OCI-LY7 (cell line): Measurements from ENCODE around the gene MAZ. TPM values are rescaled to one million over a fixed set of nuclear protein-coding genes. Genes with fewer than 3 reads are reported as not detected.
"Not testable (repeated sequence)": the region's sequence is repeated elsewhere in the genome, so short reads cannot be mapped to it uniquely, and the experiment has no call there.

Source experiments
- BruUV-seq: library from RNA; stranded (reverse); fragments of 400-500 nt; replicated peaks from 2 replicates; lab custom pipeline; 2021; lab: Mats Ljungman, UMichigan
- CTCF ChIA-PET: fragments of 300-600 bp; sonication (Branson Sonifier 250); formaldehyde crosslinking; loops from one replicate; lab custom pipeline; 2022; ENCODE audit warnings: antibody characterized with exemption; ENCODE audit not compliant: unreplicated experiment; lab: Charles Lee
- POLR2A ChIA-PET: fragments of 300-600 bp; sonication (Branson Sonifier 250); formaldehyde crosslinking; loops from one replicate; lab custom pipeline; 2022; ENCODE audit warnings: antibody characterized with exemption; lab: Charles Lee
- DNase-seq: peaks from one replicate; pipeline ENCODE4 v3.0.0-alpha.2; 2015; ENCODE audit warnings: low spot score
- H2AFZ ChIP-seq: fragments of 200-600 bp; sonication (generic), shearing (Covaris generic); 2 replicates; pipeline ENCODE4 v1.6.1; 2014; ENCODE audit warnings: mild to moderate bottlenecking, antibody characterized with exemption, low read length, moderate library complexity
- H3K27ac ChIP-seq: fragments of 200-600 bp; sonication (generic); 2 replicates; pipeline ENCODE4 v1.5.1; 2014; ENCODE audit warnings: mixed run types, low read depth, mild to moderate bottlenecking, moderate library complexity, low read length, inconsistent platforms; ENCODE audit not compliant: poor library complexity, severe bottlenecking
- H3K36me3 ChIP-seq: fragments of 200-600 bp; sonication (generic); 2 replicates; pipeline ENCODE4 v1.6.1; 2014; ENCODE audit warnings: mild to moderate bottlenecking, antibody characterized with exemption, low read length, moderate library complexity, mixed read lengths; ENCODE audit not compliant: insufficient read depth
- H3K4me1 ChIP-seq: fragments of 200-600 bp; sonication (generic); 2 replicates; pipeline ENCODE4 v1.5.1; 2014; ENCODE audit warnings: mild to moderate bottlenecking, low read length; ENCODE audit not compliant: insufficient read depth, poor library complexity, severe bottlenecking
- H3K4me2 ChIP-seq: fragments of 200-600 bp; sonication (generic); 2 replicates; pipeline ENCODE4 v1.6.1; 2014; ENCODE audit warnings: mild to moderate bottlenecking, low read length
- H3K4me3 ChIP-seq: fragments of 200-600 bp; sonication (generic); 2 replicates; pipeline ENCODE4 v1.5.1; 2014; ENCODE audit warnings: mild to moderate bottlenecking, low read depth, low read length; ENCODE audit not compliant: poor library complexity, severe bottlenecking
- H3K79me2 ChIP-seq: fragments of 200-600 bp; sonication (generic); 2 replicates; pipeline ENCODE4 v1.6.1; 2016; ENCODE audit warnings: low read depth, mild to moderate bottlenecking, low read length, moderate library complexity, mixed read lengths; ENCODE audit not compliant: insufficient read depth
- H3K9me2 ChIP-seq: fragments of 200-600 bp; sonication (generic); 2 replicates; pipeline ENCODE4 v1.6.1; 2016; ENCODE audit warnings: mild to moderate bottlenecking, low read length, mixed read lengths; ENCODE audit not compliant: insufficient read depth
- H3K9me3 ChIP-seq: fragments of 200-600 bp; sonication (generic); 2 replicates; pipeline ENCODE4 v1.6.1; 2014; ENCODE audit warnings: mild to moderate bottlenecking, mixed run types, low read length, mixed read lengths
- H4K20me1 ChIP-seq: fragments of 200-600 bp; sonication (generic); 2 replicates; pipeline ENCODE4 v1.6.1; 2014; ENCODE audit warnings: mild to moderate bottlenecking, antibody characterized with exemption, low read length, moderate library complexity, mixed read lengths; ENCODE audit not compliant: insufficient read depth
- EZH2phosphoT487 ChIP-seq: fragments of 200-600 bp; sonication (generic); IDR thresholded peaks from 2 replicates; pipeline ENCODE4 v1.6.1; 2018; ENCODE audit warnings: low read depth, borderline replicate concordance, mild to moderate bottlenecking, mixed run types, antibody characterized with exemption, low read length, moderate library complexity, mixed read lengths
- intact Hi-C: fragments of 100-400 bp; cut with micrococcal nuclease; formaldehyde crosslinking; loops from one replicate; pipeline ENCODE4 v1.10.0; 2022; ENCODE audit not compliant: unreplicated experiment
- total RNA-seq, 2 experiments: library from RNA; depleted of rRNA in 1 of 2; stranded (reverse); fragments of >200 nt in 1 of 2; shearing (Covaris generic) in 1 of 2; gene quantifications; 2 replicates each; pipeline ENCODE4 v1.2.3, GENCODE V29; 2014 to 2022
- TF ChIP-seq, protein P1 (sequence below): fragments of 200-600 bp; sonication (generic); conservative IDR thresholded peaks from 2 replicates; pipeline ENCODE4 v1.5.1; 2014; ENCODE audit warnings: mild to moderate bottlenecking, antibody characterized with exemption, low read length, moderate library complexity, mixed read lengths

Gene MAZ
- total RNA-seq, 2 experiments from 2014 or later = 471 to 484 TPM

DNA sequence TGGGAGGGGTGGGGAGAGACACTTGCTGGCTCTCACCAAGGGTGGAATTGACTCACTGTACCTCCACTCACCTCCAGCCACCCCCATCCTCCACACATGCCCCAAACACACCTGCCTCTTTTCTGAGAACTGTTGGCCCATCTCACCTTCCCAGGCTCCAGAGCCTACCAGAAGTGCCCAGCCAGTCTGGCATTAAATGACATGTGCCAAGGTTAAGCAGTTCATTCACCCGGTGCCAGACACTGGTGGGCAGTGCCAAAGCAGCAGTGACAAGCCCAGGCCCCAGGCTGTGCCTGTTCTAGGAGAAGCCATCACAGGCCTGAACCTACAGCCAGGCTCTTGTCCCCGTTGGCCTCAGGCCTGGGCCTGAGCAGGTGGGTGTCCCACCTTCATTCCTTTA is 25.2 kb downstream of the MAZ start:
- intact Hi-C loops = no loop called here
- Histone ChIP-seq H2AFZ (no peak overlapping the region), H3K79me2 (no peaks in the 10 kb centered on the region), H3K27ac (no peak overlapping the region), H4K20me1 (no peaks in the 10 kb centered on the region), H3K4me2 (no peak overlapping the region), H3K36me3 (no peaks in the 10 kb centered on the region), H3K9me2 (no peaks in the 10 kb centered on the region), H3K4me1 (no peaks in the 10 kb centered on the region), H3K9me3 (no peaks in the 10 kb centered on the region), H3K4me3 (no peak overlapping the region)
- ChIA-PET CTCF (no interaction called here), POLR2A (no interaction called here)
- BruUV-seq = no TSS peak
- DNase-seq = no peak
- TF ChIP-seq EZH2phosphoT487 = no peak
- TF ChIP-seq, protein P1, sequence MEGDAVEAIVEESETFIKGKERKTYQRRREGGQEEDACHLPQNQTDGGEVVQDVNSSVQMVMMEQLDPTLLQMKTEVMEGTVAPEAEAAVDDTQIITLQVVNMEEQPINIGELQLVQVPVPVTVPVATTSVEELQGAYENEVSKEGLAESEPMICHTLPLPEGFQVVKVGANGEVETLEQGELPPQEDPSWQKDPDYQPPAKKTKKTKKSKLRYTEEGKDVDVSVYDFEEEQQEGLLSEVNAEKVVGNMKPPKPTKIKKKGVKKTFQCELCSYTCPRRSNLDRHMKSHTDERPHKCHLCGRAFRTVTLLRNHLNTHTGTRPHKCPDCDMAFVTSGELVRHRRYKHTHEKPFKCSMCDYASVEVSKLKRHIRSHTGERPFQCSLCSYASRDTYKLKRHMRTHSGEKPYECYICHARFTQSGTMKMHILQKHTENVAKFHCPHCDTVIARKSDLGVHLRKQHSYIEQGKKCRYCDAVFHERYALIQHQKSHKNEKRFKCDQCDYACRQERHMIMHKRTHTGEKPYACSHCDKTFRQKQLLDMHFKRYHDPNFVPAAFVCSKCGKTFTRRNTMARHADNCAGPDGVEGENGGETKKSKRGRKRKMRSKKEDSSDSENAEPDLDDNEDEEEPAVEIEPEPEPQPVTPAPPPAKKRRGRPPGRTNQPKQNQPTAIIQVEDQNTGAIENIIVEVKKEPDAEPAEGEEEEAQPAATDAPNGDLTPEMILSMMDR = no peak

DNA sequence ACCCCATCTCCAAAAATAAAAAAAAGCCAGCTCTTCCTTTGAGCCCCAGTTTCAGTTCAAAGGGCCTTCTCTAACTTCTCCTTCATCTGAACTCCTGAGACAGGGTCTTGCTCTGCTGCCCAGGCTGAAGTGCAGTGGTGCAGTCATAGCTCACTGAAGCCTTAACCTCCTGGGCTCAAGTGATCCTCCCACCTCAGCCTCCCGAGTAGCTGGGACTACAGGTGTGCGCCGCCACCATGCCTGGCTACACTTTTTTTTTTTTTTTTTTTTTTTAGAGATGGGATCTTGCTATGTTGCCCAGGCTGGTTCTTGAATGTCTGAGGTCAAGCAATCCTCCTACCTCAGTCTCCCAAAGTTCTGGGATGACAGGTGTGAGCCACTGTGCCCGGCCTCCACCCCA is 26.9 kb downstream of the MAZ start:
- H3K36me3 ChIP-seq, H3K4me1 ChIP-seq, H3K27ac ChIP-seq, DNase-seq, CTCF ChIA-PET, H3K9me2 ChIP-seq, intact Hi-C loops, H3K4me3 ChIP-seq, BruUV-seq, H3K9me3 ChIP-seq, H3K79me2 ChIP-seq, H4K20me1 ChIP-seq, H2AFZ ChIP-seq, H3K4me2 ChIP-seq: not testable (repeated sequence)
- POLR2A ChIA-PET = interaction anchor here (0.6 kb wide), 1 partner anchor 191 kb away, joined by 4 read pairs; no protein-coding TSS in a partner anchor

DNA sequence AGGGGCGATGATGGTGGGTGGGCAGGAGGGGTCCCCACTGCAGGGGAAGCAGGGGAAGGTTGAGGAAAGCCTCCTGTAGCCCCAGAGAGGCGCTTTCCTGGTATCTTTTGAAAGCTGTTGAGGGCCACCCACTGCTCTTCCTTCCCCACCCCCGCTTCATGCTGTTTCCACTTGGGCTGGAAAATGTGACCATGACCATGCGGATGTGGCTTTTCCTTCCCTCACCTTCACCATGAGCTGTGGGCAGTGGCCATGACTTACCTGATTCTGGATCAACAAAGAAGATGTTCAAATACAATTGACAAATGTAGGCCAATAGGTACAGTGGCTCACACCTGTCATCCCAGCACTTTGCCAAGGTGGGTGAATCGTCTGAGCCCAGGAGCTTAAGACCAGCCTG is 27.8 kb downstream of the MAZ start:
- no peak for TF ChIP-seq EZH2phosphoT487
- TF ChIP-seq, protein P1 = no peak
- Histone ChIP-seq H3K4me3 (no peak overlapping the region), H3K4me2 (no peak overlapping the region), H3K27ac (no peak overlapping the region), H4K20me1 (no peaks in the 10 kb centered on the region), H3K4me1 (no peaks in the 10 kb centered on the region), H3K9me3 (no peaks in the 10 kb centered on the region), H2AFZ (no peak overlapping the region), H3K36me3 (no peaks in the 10 kb centered on the region), H3K79me2 (no peaks in the 10 kb centered on the region), H3K9me2 (no peaks in the 10 kb centered on the region)
- no TSS peak for BruUV-seq
- ChIA-PET POLR2A (no interaction called here), CTCF (no interaction called here)
- DNase-seq = no peak
- intact Hi-C loops = no loop called here
